HEK293 (cell line): ENCODE measurements around the gene TMEM233.
A peak's percentile ranks its signal among the peaks of the same experiment; 100 is the strongest.

Source experiments
- CTCF ChIA-PET: fragments of 350-600 bp; formaldehyde crosslinking; extraction: SDS; loops from one replicate; lab custom pipeline; 2021; ENCODE audit warnings: antibody characterized with exemption; lab: Yijun Ruan, JAX
- POLR2A ChIA-PET: fragments of 300-600 bp; formaldehyde crosslinking; extraction: SDS; loops from one replicate; lab custom pipeline; 2020; ENCODE audit warnings: antibody characterized with exemption, inconsistent platforms; lab: Yijun Ruan, JAX
- H3K27ac ChIP-seq: fragments of 200-500 bp; sonication (Bioruptor generic); 2 replicates; pipeline ENCODE4 v1.5.1; 2014; ENCODE audit warnings: low read depth, low read length, control low read depth, inconsistent platforms; ENCODE audit errors: extremely low read depth
- H3K36me3 ChIP-seq, 2 experiments: fragments of 200-500 bp in 1 of 2; sonication (Bioruptor generic) in 1 of 2; 1 replicate in 1 of 2; 2 replicates in 1 of 2; pipeline ENCODE4 v1.5.1; 2014 to 2017; ENCODE audit warnings: inconsistent platforms in 2 of 2, low read length in 2 of 2; ENCODE audit not compliant: control insufficient read depth in 2 of 2, insufficient read depth in 1 of 2
- H3K4me1 ChIP-seq: fragments of 200-500 bp; sonication (Bioruptor generic); 2 replicates; pipeline ENCODE4 v1.5.1; 2014; ENCODE audit warnings: mild to moderate bottlenecking, low read length, inconsistent platforms; ENCODE audit not compliant: control insufficient read depth, insufficient read depth
- H3K4me3 ChIP-seq: 2 replicates; pipeline ENCODE4 v1.5.1; 2011; ENCODE audit warnings: low read depth, mild to moderate bottlenecking, control low read depth, low read length, moderate library complexity
- H3K9me3 ChIP-seq: fragments of 200-500 bp; sonication (Bioruptor generic); 2 replicates; pipeline ENCODE4 v1.5.1; 2014; ENCODE audit warnings: low read depth, low read length, inconsistent platforms; ENCODE audit not compliant: control insufficient read depth, insufficient read depth
- EGR2 ChIP-seq: fragments of 450-650 bp; formaldehyde crosslinking; IDR thresholded peaks from 2 replicates; pipeline ENCODE4 v1.5.1; 2016; ENCODE audit warnings: low read depth, missing biosample characterization, missing genetic modification characterization
- ELK4 ChIP-seq: IDR thresholded peaks from 2 replicates; pipeline ENCODE4 v1.6.1; 2011; ENCODE audit warnings: mild to moderate bottlenecking, low read depth, low read length, borderline replicate concordance
- FEZF1 ChIP-seq: fragments of 450-650 bp; formaldehyde crosslinking; IDR thresholded peaks from 2 replicates; pipeline ENCODE4 v1.5.1; 2016; ENCODE audit warnings: missing biosample characterization, missing genetic modification characterization
- GLI2 ChIP-seq: fragments of 450-650 bp; formaldehyde crosslinking; IDR thresholded peaks from 2 replicates; pipeline ENCODE4; 2017; ENCODE audit warnings: missing biosample characterization, missing genetic modification characterization, low read depth, borderline replicate concordance
- GLIS1 ChIP-seq: fragments of 450-650 bp; formaldehyde crosslinking; IDR thresholded peaks from 2 replicates; pipeline ENCODE4 v1.5.1; 2016; ENCODE audit warnings: missing biosample characterization, missing genetic modification characterization
- INSM2 ChIP-seq: fragments of 450-650 bp; formaldehyde crosslinking; IDR thresholded peaks from 2 replicates; pipeline ENCODE4 v1.5.1; 2016; ENCODE audit warnings: missing biosample characterization, missing genetic modification characterization
- KLF17 ChIP-seq: fragments of 450-650 bp; formaldehyde crosslinking; IDR thresholded peaks from 2 replicates; pipeline ENCODE4 v1.5.1; 2016; ENCODE audit warnings: missing biosample characterization, missing genetic modification characterization
- MZF1 ChIP-seq: fragments of 450-650 bp; formaldehyde crosslinking; IDR thresholded peaks from 2 replicates; pipeline ENCODE4 v1.5.1; 2017; ENCODE audit warnings: missing biosample characterization, missing genetic modification characterization, borderline replicate concordance
- PRDM1 ChIP-seq: fragments of 450-650 bp; formaldehyde crosslinking; IDR thresholded peaks from 2 replicates; pipeline ENCODE4; 2016; ENCODE audit warnings: missing biosample characterization, missing genetic modification characterization
- SETDB1 ChIP-seq: IDR thresholded peaks from one replicate; pipeline ENCODE4 v1.6.1; 2017; ENCODE audit warnings: mild to moderate bottlenecking, low read length, moderate library complexity, mixed read lengths; ENCODE audit not compliant: insufficient read length
- TRIM28 ChIP-seq: IDR thresholded peaks from 2 replicates; pipeline ENCODE4 v1.6.1; 2011; ENCODE audit warnings: low read length, control low read depth, borderline replicate concordance
- ZBTB10 ChIP-seq: fragments of 450-650 bp; formaldehyde crosslinking; IDR thresholded peaks from 2 replicates; pipeline ENCODE4 v1.5.1; 2016; ENCODE audit warnings: missing biosample characterization, missing genetic modification characterization
- ZBTB17 ChIP-seq: fragments of 450-650 bp; formaldehyde crosslinking; IDR thresholded peaks from 2 replicates; pipeline ENCODE4 v1.5.1; 2016; ENCODE audit warnings: missing biosample characterization, missing genetic modification characterization
- ZEB2 ChIP-seq: fragments of 450-650 bp; formaldehyde crosslinking; IDR thresholded peaks from 2 replicates; pipeline ENCODE4 v1.5.1; 2016; ENCODE audit warnings: missing biosample characterization, missing genetic modification characterization
- ZNF112 ChIP-seq: fragments of 450-650 bp; formaldehyde crosslinking; IDR thresholded peaks from 2 replicates; pipeline ENCODE4 v1.5.0; 2017; ENCODE audit warnings: missing biosample characterization, missing genetic modification characterization
- ZNF148 ChIP-seq: fragments of 450-650 bp; formaldehyde crosslinking; IDR thresholded peaks from 2 replicates; pipeline ENCODE4 v1.5.0; 2017; ENCODE audit warnings: missing biosample characterization, missing genetic modification characterization, borderline replicate concordance
- ZNF174 ChIP-seq: fragments of 450-650 bp; formaldehyde crosslinking; IDR thresholded peaks from 2 replicates; pipeline ENCODE4 v1.5.0; 2017; ENCODE audit warnings: missing biosample characterization, mild to moderate bottlenecking, missing genetic modification characterization
- ZNF239 ChIP-seq: fragments of 450-650 bp; formaldehyde crosslinking; IDR thresholded peaks from 2 replicates; pipeline ENCODE4 v1.5.1; 2016; ENCODE audit warnings: missing biosample characterization, missing genetic modification characterization
- ZNF473 ChIP-seq: fragments of 450-650 bp; formaldehyde crosslinking; IDR thresholded peaks from 2 replicates; pipeline ENCODE4 v1.5.1; 2017; ENCODE audit warnings: missing biosample characterization, missing genetic modification characterization
- ZNF501 ChIP-seq: fragments of 450-650 bp; formaldehyde crosslinking; IDR thresholded peaks from 2 replicates; pipeline ENCODE4 v1.5.1; 2016; ENCODE audit warnings: missing biosample characterization, missing genetic modification characterization
- ZNF560 ChIP-seq: fragments of 450-650 bp; formaldehyde crosslinking; IDR thresholded peaks from 2 replicates; pipeline ENCODE4 v1.5.1; 2017; ENCODE audit warnings: missing biosample characterization, missing genetic modification characterization, borderline replicate concordance
- ZNF585B ChIP-seq: fragments of 450-650 bp; formaldehyde crosslinking; IDR thresholded peaks from 2 replicates; pipeline ENCODE4 v1.5.1; 2016; ENCODE audit warnings: missing biosample characterization, missing genetic modification characterization
- ZNF626 ChIP-seq: fragments of 450-650 bp; sonication (Bioruptor Pico); formaldehyde crosslinking; IDR thresholded peaks from 2 replicates; pipeline ENCODE4 v1.5.1; 2018; ENCODE audit warnings: missing biosample characterization, missing genetic modification characterization, inconsistent platforms
- ZNF701 ChIP-seq: fragments of 450-650 bp; formaldehyde crosslinking; IDR thresholded peaks from 2 replicates; pipeline ENCODE4 v1.5.1; 2016; ENCODE audit warnings: missing biosample characterization, missing genetic modification characterization
- ZNF768 ChIP-seq: fragments of 450-650 bp; formaldehyde crosslinking; IDR thresholded peaks from 2 replicates; pipeline ENCODE4 v1.5.1; 2018; ENCODE audit warnings: missing biosample characterization, mild to moderate bottlenecking, missing genetic modification characterization
- ZNF792 ChIP-seq: fragments of 450-650 bp; formaldehyde crosslinking; IDR thresholded peaks from 2 replicates; pipeline ENCODE4 v1.5.1; 2016; ENCODE audit warnings: missing biosample characterization, missing genetic modification characterization
- ZSCAN16 ChIP-seq: fragments of 450-650 bp; formaldehyde crosslinking; IDR thresholded peaks from 2 replicates; pipeline ENCODE4 v1.5.1; 2016; ENCODE audit warnings: missing biosample characterization, missing genetic modification characterization
- ZSCAN30 ChIP-seq: fragments of 450-650 bp; IDR thresholded peaks from 2 replicates; pipeline ENCODE4 v1.5.1; 2018; ENCODE audit warnings: missing biosample characterization, mild to moderate bottlenecking, missing genetic modification characterization, moderate library complexity

Gene TMEM233

GRCh38 chr12:119609358-119609757 lies 15.8 kb downstream of the TMEM233 start:
- ChIA-PET POLR2A (no interaction called here), CTCF (interaction anchor here (0.7 kb wide), 1 partner anchor 166 kb away, joined by 3 read pairs; no protein-coding TSS in a partner anchor)

GRCh38 chr12:119613319-119613936 lies 19.9 kb downstream of the TMEM233 start:
- no peak overlapping the region for H3K4me3 ChIP-seq
- CTCF ChIA-PET: no interaction called here
- no peaks in the 10 kb centered on the region for H3K36me3 ChIP-seq
- POLR2A ChIA-PET: no interaction called here
- H3K4me1 ChIP-seq: no peaks in the 10 kb centered on the region
- no peak overlapping the region for H3K27ac ChIP-seq
- no peaks in the 10 kb centered on the region for H3K9me3 ChIP-seq
- TF ChIP-seq ZSCAN30 (no peak), ZNF148 (tag by site-specific recombination) (no peak), KLF17 (tag by site-specific recombination) (no peak), ELK4 (no peak), INSM2 (tag by site-specific recombination) (no peak), ZNF473 (no peak), ZBTB10 (no peak), GLI2 (tag by site-specific recombination) (no peak), MZF1 (tag by site-specific recombination) (no peak), ZNF560 (tag by site-specific recombination) (no peak), ZNF174 (tag by site-specific recombination) (no peak), ZNF768 (tag by site-specific recombination) (no peak), ZNF792 (tag by site-specific recombination) (no peak), ZSCAN16 (tag by site-specific recombination) (no peak), ZNF626 (tag by site-specific recombination) (no peak), FEZF1 (no peak), PRDM1 (tag by site-specific recombination) (no peak), ZNF112 (tag by site-specific recombination) (no peak), ZEB2 (no peak), EGR2 (no peak), GLIS1 (tag by site-specific recombination) (peak; percentile 62), ZNF239 (tag by site-specific recombination) (no peak), ZNF501 (no peak), ZBTB17 (tag by site-specific recombination) (no peak), ZNF701 (no peak)

More at GRCh38 chr12:119609358-119609757, 15.8 kb downstream of the TMEM233 start:
- Histone ChIP-seq H3K9me3 (no peaks in the 10 kb centered on the region), H3K36me3 (no peaks in the 10 kb centered on the region), H3K27ac (no peak overlapping the region), H3K4me1 (no peaks in the 10 kb centered on the region), H3K4me3 (no peak overlapping the region)
- peak; percentile 96 for TF ChIP-seq ZNF585B (tag by site-specific recombination)
- TF ChIP-seq ZSCAN30: no peak
- TF ChIP-seq SETDB1: peak; percentile 38
- TF ChIP-seq TRIM28: peak; percentile 16; the same call in 1 of the 2 replicates
